ENCODE results near the gene ADAMTS14.

ADAMTS14 gene

GRCh38 chr10:70675496-70676161 lies 3.3 kb downstream of the ADAMTS14 start:
- no peak for DNase-seq

GRCh38 chr10:70676511-70676910 lies 4.2 kb downstream of the ADAMTS14 start:
- no peak for DNase-seq

GRCh38 chr10:70677016-70677415 lies 4.7 kb downstream of the ADAMTS14 start:
- DNase-seq, result no peak

GRCh38 chr10:70677620-70678249 lies 5.4 kb downstream of the ADAMTS14 start:
- no peak for DNase-seq

GRCh38 chr10:70678250-70678635 lies 5.9 kb downstream of the ADAMTS14 start:
- no peak for DNase-seq

- no peak for DNase-seq
Observed at GRCh38 chr10:70678757-70679489, 6.6 kb downstream of the ADAMTS14 start.

GRCh38 chr10:70679498-70679897 lies 7.2 kb downstream of the ADAMTS14 start:
- no peak for DNase-seq

- DNase-seq, result no peak
Observed at GRCh38 chr10:70680899-70681730, 8.8 kb downstream of the ADAMTS14 start.

- no peak for DNase-seq
Observed at GRCh38 chr10:70681731-70682005, 9.4 kb downstream of the ADAMTS14 start.

GRCh38 chr10:70682920-70683600 lies 10.8 kb downstream of the ADAMTS14 start:
- DNase-seq, result peak; percentile 63

GRCh38 chr10:70683601-70683934 lies 11.3 kb downstream of the ADAMTS14 start:
- DNase-seq, result no peak

- DNase-seq, result no peak
Observed at GRCh38 chr10:70683940-70684339, 11.6 kb downstream of the ADAMTS14 start.

- no peak for DNase-seq
Observed at GRCh38 chr10:70684374-70684773, 12.1 kb downstream of the ADAMTS14 start.

GRCh38 chr10:70684839-70685454 lies 12.6 kb downstream of the ADAMTS14 start:
- no peak for DNase-seq

- no peak for DNase-seq
Observed at GRCh38 chr10:70685455-70685911, 13.2 kb downstream of the ADAMTS14 start.

GRCh38 chr10:70688828-70689227 lies 16.5 kb downstream of the ADAMTS14 start:
- no peak for DNase-seq

- DNase-seq, result no peak
Observed at GRCh38 chr10:70689661-70690060, 17.4 kb downstream of the ADAMTS14 start.

- no peak for DNase-seq
Observed at GRCh38 chr10:70690589-70690988, 18.3 kb downstream of the ADAMTS14 start.

- DNase-seq, result no peak
Observed at GRCh38 chr10:70691611-70692010, 19.3 kb downstream of the ADAMTS14 start.

GRCh38 chr10:70692043-70692603 lies 19.8 kb downstream of the ADAMTS14 start:
- no peak for DNase-seq

GRCh38 chr10:70693619-70694335 lies 21.5 kb downstream of the ADAMTS14 start:
- no peak for DNase-seq
